RCC 7860 (cell line): Measurements from ENCODE around the gene TGM2.
A peak's percentile ranks its signal among the peaks of the same experiment; 100 is the strongest.

ENCODE experiments used
- DNase-seq: peaks from one replicate; pipeline ENCODE4 v3.0.0-alpha.2; 2015; ENCODE audit warnings: low spot score
- FAIRE-seq: peaks from 2 replicates; lab custom pipeline; 2012; peaks lifted over from hg19 to GRCh38; lab: Jason Lieb, UNC

Gene TGM2

GRCh38 chr20:38134427-38135270, 30.4 kb downstream of the TGM2 start:
- peak; percentile 94 for DNase-seq

GRCh38 chr20:38133680-38134426, 31.2 kb downstream of the TGM2 start:
- FAIRE-seq (no peak), DNase-seq (no peak)

More at GRCh38 chr20:38134427-38135270, 30.4 kb downstream of the TGM2 start:
- FAIRE-seq = peak; percentile 77

- DNase-seq (no peak), FAIRE-seq (no peak)
Measured at GRCh38 chr20:38132910-38133501, 32.1 kb downstream of the TGM2 start.

GRCh38 chr20:38132156-38132909, 32.7 kb downstream of the TGM2 start:
- DNase-seq (no peak), FAIRE-seq (no peak)

- no peak for DNase-seq
- FAIRE-seq = no peak
Measured at GRCh38 chr20:38131588-38132121, 33.4 kb downstream of the TGM2 start.

GRCh38 chr20:38130687-38131587, 34.1 kb downstream of the TGM2 start:
- FAIRE-seq (no peak), DNase-seq (no peak)

DNA sequence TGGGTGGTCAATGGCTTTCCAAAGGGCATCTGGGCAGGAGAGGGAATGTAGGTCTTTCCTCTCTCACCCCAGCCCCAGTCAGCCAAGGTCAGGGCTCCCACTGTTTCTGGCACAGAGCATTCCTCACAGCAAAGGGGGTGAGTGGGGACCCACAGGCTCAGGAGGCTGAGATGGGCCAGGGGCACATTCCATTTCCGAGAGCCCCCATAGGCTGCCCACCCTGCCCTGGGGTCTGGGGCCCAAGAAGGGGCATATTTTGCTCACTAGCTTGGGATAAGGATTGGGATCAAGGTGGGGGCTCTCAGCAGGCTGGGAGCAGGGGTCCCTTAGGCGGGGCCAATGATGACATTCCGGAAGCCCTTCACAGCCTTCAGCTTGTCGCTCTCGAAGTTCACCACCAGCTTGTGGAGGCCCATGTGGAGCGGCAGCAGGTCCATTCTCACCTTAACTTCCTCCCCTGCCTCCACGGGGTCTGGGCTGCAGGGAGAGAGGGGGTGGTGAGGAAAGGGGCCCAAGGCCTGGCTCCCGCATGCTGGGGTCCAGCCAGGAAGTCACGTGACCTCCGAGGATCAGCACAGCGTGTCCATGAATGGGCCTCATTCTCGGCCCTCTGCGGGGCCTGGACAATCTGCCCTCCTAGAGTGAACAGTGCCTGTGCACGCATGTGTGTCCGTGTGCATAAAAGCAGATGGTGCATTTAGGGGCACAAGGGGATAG, 35.0 kb downstream of the TGM2 start:
- DNase-seq (no peak), FAIRE-seq (no peak)

DNA sequence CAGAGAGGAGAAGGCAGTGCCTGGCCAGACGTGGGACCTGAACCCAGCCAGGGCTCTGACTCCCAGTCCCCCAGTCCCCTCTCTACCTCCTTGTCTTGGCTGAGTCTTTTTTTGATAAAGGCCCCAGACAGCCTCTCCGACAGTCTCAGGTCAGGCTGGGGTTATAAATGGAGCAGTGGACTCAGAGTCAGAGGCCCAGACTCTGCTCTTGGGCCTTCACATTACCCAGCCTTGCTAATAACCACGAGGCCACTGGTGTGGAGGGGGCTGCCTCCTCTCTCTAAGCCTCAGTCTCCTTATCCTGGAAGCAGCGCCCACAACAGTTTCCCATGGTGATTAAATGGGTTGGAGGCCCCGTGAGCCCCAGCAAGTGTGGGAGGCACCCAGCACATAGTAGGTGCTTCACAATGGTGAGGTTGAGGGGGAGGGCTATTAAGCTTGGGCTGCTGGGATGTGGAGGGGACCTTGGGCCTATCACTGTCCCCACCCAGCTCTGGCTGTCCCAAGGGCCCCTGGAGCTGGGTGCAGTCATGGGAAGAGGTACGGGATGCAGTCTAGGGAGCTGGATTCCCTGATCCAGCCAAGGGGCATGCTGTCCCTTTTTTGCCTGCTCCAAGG, 35.7 kb downstream of the TGM2 start:
- DNase-seq (no peak), FAIRE-seq (no peak)

GRCh38 chr20:38128691-38129090, 36.4 kb downstream of the TGM2 start:
- FAIRE-seq (no peak), DNase-seq (no peak)

DNA sequence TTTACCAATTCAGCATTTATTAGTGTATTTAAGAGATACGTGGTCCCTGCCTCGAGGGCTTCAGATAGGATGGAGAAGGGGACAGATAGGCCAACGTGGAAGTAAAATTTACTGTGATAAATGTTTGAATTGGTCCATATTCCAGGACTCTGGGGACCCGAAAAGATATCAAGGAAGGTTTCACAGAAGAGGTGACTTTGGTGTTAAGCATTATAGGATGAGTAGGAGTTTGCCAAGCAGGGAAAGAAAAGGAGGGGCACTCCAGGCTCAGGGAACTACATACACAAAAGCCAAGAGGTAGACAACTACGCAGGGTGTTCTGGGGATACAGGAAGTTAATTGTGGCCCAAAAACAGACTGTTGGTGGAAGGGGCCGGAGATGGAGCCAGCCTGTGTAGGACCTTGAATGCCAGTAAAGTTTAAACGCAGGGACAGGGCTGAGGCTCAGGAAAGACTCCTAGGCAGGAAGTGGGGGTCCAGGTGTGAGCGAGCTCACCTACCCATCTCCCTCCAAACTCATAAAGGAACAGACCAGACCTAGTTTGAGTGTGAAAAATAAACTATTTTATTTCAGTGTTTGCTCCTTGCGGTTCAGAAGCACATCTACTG, 37.0 kb downstream of the TGM2 start:
- FAIRE-seq (no peak), DNase-seq (no peak)

DNA sequence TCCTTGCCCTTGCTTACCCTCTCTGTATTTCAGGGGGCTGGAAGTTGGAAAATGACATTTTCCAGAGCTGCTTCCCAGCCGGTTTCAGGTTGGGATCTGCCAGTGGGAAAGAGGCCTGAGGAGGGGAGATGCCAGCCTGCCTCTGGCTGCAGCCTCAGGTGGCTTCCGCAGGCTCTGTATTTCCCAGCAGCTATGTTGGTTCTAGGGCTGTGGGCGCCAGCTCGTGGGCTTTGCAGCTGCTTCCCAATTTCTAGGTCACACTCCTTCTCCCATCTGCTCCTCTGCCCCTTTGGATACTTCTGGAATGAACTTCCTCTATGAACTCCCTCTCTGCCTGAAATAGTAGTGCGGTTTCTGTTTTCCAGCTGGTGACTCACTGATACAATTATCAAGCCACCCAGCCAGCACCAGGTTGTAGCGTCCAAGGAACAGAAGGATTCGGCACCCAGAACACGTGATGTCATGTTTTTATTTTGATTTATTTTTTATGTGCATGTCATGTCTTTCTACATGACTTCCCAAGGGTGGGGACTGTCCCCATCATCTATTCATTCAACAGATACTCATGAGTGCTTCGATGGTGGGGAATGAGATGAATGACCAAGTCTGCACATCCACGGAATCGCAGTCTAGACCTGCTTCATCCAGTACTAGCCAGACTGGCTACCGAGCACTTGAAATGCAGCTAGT, 38.0 kb downstream of the TGM2 start:
- DNase-seq (peak; percentile 95), FAIRE-seq (peak; percentile 92)

DNA sequence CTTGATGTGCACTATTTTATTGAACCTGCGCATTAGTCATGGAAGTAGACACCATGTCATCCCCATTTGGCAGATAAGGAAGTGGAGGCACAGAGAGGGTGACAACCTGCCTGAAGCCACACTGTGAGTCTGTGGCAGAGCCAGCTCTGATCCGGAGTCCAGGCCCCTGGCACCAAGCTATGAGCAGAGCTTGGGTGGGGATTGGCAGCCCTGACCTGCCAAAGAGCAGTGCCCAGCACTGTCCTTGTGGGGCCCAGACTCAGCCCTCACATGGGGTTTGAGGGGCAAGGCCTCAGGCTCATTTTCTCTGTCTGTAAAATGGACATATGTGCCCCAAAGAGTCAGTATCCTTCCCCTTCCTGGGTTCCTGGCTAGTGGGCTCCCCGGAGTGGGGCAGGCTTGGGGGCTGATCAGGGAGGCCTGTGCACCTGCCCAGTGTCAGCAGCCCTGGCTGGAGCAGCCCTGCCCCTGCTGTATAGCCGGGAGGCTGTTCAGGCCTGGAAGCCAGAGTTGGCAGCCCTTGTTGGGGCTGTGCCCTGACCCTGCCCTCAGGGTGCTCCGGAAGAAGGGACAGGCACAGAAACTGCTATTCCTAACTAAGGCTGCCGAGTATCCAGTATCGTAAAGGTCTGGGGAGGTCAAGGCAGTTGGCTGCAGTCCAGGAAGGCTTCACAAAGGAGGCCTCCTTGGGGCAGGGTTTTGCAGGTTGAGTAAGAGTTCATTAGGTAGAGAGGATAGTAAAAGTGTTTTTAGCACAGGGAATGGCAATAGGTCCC, 38.7 kb downstream of the TGM2 start:
- FAIRE-seq (no peak), DNase-seq (peak; percentile 57)

- DNase-seq (peak; percentile 64), FAIRE-seq (no peak)
Measured at GRCh38 chr20:38125157-38126056, 39.7 kb downstream of the TGM2 start.

- no peak for DNase-seq
- FAIRE-seq = no peak
Measured at GRCh38 chr20:38123021-38123587, 42.0 kb downstream of the TGM2 start.

DNA sequence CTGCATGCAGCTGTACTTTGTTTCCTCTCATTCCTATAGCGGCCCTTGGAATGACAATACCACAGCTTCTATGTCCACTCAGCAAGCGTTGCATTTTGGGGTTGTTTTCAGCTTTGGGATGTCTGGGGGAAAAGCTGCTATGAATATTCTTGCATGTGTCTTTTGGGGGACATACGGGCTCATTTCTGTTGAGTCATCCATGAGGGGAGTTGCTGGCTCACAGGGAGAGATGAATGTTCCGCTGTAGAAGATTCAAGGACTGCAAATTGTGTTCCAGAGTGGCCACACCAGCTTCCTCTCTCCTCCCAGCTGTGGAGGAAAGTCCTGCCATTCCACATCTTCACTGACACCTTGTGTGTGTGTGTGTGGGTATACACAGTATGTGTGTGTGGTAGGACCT, 43.3 kb downstream of the TGM2 start:
- DNase-seq (no peak), FAIRE-seq (no peak)

DNA sequence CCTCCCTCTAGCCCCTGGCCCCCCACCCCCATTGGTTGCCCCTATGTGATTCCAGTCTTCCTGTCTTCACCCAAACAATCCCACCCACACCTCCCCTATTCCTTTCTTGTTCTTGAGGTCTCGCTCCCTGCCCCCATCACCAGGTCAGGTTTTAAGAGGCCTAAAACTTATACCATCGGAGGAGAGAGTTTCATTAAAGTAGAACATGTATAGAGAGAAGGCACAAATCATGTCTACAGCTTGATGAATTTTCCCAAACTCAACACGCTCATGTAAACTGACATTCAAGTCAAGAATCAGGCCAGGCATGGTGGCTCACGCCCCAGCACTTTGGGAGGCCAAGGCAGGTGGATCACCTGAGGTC, 44.5 kb downstream of the TGM2 start:
- no peak for FAIRE-seq
- DNase-seq = no peak
